ENCODE data around the gene DLL4.

DNA sequence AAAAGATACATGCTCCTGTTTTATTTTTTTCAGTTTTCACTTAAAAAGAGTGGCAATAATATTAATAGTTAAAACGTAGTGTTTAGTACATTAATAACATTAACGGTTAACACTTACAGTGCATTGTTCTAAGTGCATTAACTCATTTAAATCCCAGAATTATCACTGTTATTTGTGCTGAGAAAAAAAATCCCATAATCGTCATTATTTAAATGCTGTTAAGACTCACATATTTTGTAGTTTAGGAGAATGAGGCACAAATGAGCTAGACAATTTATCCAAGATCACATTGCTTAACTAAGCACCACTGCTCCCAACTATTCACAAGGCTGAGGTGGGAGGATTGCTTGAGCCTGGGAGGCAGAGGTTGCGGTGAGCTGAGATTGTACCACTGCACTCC is 59.0 kb downstream of the DLL4 start:
- TF ChIP-seq, protein P1, sequence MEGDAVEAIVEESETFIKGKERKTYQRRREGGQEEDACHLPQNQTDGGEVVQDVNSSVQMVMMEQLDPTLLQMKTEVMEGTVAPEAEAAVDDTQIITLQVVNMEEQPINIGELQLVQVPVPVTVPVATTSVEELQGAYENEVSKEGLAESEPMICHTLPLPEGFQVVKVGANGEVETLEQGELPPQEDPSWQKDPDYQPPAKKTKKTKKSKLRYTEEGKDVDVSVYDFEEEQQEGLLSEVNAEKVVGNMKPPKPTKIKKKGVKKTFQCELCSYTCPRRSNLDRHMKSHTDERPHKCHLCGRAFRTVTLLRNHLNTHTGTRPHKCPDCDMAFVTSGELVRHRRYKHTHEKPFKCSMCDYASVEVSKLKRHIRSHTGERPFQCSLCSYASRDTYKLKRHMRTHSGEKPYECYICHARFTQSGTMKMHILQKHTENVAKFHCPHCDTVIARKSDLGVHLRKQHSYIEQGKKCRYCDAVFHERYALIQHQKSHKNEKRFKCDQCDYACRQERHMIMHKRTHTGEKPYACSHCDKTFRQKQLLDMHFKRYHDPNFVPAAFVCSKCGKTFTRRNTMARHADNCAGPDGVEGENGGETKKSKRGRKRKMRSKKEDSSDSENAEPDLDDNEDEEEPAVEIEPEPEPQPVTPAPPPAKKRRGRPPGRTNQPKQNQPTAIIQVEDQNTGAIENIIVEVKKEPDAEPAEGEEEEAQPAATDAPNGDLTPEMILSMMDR (IDR thresholded peaks at IDR 0.05; ENCODE audit: borderline replicate concordance, extremely low read depth, low read length, poor library complexity, severe bottlenecking): no peak
- no peak for TF ChIP-seq EZH2 (IDR thresholded peaks at IDR 0.05; ENCODE audit: borderline replicate concordance, low read depth, low read length, severe bottlenecking)
